Ishikawa (cell line): Measurements from ENCODE around the gene PPM1N.

Experiments used
- CEBPB ChIP-seq: IDR thresholded peaks from 2 replicates; pipeline ENCODE4 v1.6.1; 2012
- CREB1 ChIP-seq: IDR thresholded peaks from 2 replicates; pipeline ENCODE4 v1.6.1; 2012; ENCODE audit warnings: low read depth
- EGR1 ChIP-seq: IDR thresholded peaks from 2 replicates; pipeline ENCODE4 v1.6.1; 2012
- EP300 ChIP-seq: IDR thresholded peaks from 2 replicates; pipeline ENCODE4 v1.6.1; 2012; ENCODE audit warnings: borderline replicate concordance
- FOXM1 ChIP-seq: IDR thresholded peaks from 2 replicates; pipeline ENCODE4 v1.6.1; 2012; ENCODE audit warnings: low read depth, borderline replicate concordance
- MAX ChIP-seq: IDR thresholded peaks from 2 replicates; pipeline ENCODE4 v1.6.1; 2012
- NFIC ChIP-seq: IDR thresholded peaks from 2 replicates; pipeline ENCODE4 v1.6.1; 2012
- RAD21 ChIP-seq: IDR thresholded peaks from 2 replicates; pipeline ENCODE4 v1.6.1; 2012; ENCODE audit warnings: low read depth
- REST ChIP-seq: IDR thresholded peaks from 2 replicates; pipeline ENCODE4 v1.6.1; 2012; ENCODE audit warnings: low read depth, mild to moderate bottlenecking
- TAF1 ChIP-seq: IDR thresholded peaks from 2 replicates; pipeline ENCODE4 v1.6.1; 2012; ENCODE audit warnings: low read depth, mild to moderate bottlenecking
- TCF12 ChIP-seq: IDR thresholded peaks from 2 replicates; pipeline ENCODE4 v1.6.1; 2012; ENCODE audit warnings: low read depth
- TEAD4 ChIP-seq: IDR thresholded peaks from 2 replicates; pipeline ENCODE4 v1.6.1; 2012
- YY1 ChIP-seq: IDR thresholded peaks from 2 replicates; pipeline ENCODE4 v1.6.1; 2012; ENCODE audit warnings: low read depth
- ZBTB7A ChIP-seq: IDR thresholded peaks from 2 replicates; pipeline ENCODE4 v1.6.1; 2012; ENCODE audit warnings: low read depth

- no peak for TF ChIP-seq RAD21
- TF ChIP-seq EP300, result no peak
- no peak for TF ChIP-seq MAX
- no peak for TF ChIP-seq REST
- TF ChIP-seq FOXM1, result no peak
- TF ChIP-seq TAF1, result no peak
- TF ChIP-seq ZBTB7A, result no peak
- TF ChIP-seq TEAD4, result no peak
- no peak for TF ChIP-seq CEBPB
- no peak for TF ChIP-seq NFIC
- no peak for TF ChIP-seq YY1
- no peak for TF ChIP-seq CREB1
- TF ChIP-seq EGR1, result no peak
- no peak for TF ChIP-seq TCF12
Observed at GRCh38 chr19:45529420-45529785, 31.2 kb downstream of the PPM1N start.
